ENCODE data around the gene SHROOM3. TPM values are rescaled to one million over a fixed set of nuclear protein-coding genes. Genes with fewer than 3 reads are reported as not detected.
"Not testable (repeated sequence)": the region's sequence is repeated elsewhere in the genome, so short reads cannot be mapped to it uniquely, and the experiment has no call there.

SHROOM3 gene
- total RNA-seq, 2 donors from 2014 or later: 18.1 to 21.8 TPM

GRCh38 chr4:76420762-76421581, 14.1 kb upstream of the SHROOM3 start, which contains the start of gene CCDC158:
CCDC158 (minus strand) TSS chr4:76421141; CDS start chr4:76403207, 17,934 bp downstream.
- no peaks in the 10 kb centered on the region for H3K9me3 ChIP-seq (ENCODE audit: control insufficient read depth, low read length)
- H3K27ac Mint-ChIP-seq: no peak within 1 kb of the TSS
- no peaks in the 10 kb centered on the region for H3K27me3 ChIP-seq (ENCODE audit: control insufficient read depth, insufficient read depth, low read length, poor library complexity, severe bottlenecking)
- H3K4me3 Mint-ChIP-seq: no peak within 1 kb of the TSS
- H3K9me3 Mint-ChIP-seq: peaks cover 23% of the 10 kb centered on the region
- H3K27ac ChIP-seq (ENCODE audit: low read depth, low read length): no peak within 1 kb of the TSS
- no peaks in the 10 kb centered on the region for H3K36me3 Mint-ChIP-seq (ENCODE audit: low read depth)
- DNase-seq: no peak
- H3K9ac ChIP-seq (ENCODE audit: extremely low read depth, low read length, poor library complexity, severe bottlenecking): no peak within 1 kb of the TSS
- H3K27me3 Mint-ChIP-seq (ENCODE audit: insufficient read depth): no peaks in the 10 kb centered on the region
- WGBS, 2 experiments (ENCODE audit: insufficient coverage in 1 of 2, insufficient read length in 1 of 2): 92 to 96% methylated on average over 13 to 79 of the region's 79 CpGs
- H3K4me1 Mint-ChIP-seq: peaks cover 3% of the 10 kb centered on the region
- TF ChIP-seq, protein P1, sequence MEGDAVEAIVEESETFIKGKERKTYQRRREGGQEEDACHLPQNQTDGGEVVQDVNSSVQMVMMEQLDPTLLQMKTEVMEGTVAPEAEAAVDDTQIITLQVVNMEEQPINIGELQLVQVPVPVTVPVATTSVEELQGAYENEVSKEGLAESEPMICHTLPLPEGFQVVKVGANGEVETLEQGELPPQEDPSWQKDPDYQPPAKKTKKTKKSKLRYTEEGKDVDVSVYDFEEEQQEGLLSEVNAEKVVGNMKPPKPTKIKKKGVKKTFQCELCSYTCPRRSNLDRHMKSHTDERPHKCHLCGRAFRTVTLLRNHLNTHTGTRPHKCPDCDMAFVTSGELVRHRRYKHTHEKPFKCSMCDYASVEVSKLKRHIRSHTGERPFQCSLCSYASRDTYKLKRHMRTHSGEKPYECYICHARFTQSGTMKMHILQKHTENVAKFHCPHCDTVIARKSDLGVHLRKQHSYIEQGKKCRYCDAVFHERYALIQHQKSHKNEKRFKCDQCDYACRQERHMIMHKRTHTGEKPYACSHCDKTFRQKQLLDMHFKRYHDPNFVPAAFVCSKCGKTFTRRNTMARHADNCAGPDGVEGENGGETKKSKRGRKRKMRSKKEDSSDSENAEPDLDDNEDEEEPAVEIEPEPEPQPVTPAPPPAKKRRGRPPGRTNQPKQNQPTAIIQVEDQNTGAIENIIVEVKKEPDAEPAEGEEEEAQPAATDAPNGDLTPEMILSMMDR (conservative IDR thresholded peaks at IDR 0.05): no peak
- H3K4me1 ChIP-seq (ENCODE audit: control insufficient read depth, insufficient read depth, low read length): no peaks in the 10 kb centered on the region
- H3K36me3 ChIP-seq (ENCODE audit: control insufficient read depth, insufficient read depth, low read length): no peaks in the 10 kb centered on the region
- H3K4me3 ChIP-seq (ENCODE audit: low read length): no peak within 1 kb of the TSS

DNA sequence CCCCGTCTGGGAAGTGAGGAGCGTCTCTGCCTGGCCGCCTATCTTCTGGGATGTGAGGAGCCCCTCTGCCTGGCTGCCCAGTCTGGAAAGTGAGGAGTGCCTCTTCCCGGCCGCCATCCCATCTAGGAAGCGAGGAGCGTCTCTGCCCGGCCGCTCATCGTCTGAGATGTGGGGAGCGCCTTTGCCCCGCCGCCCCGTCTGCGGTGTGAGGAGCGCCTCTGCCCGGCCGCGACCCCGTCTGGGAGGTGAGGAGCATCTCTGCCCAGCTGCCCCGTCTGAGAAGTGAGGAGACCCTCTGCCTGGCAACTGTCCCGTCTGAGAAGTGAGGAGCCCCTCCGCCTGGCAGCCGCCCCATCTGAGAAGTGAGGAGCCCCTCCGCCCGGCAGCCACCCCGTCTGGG, 11.9 kb upstream of the SHROOM3 start:
- H3K9me3 Mint-ChIP-seq: peaks cover 23% of the 10 kb centered on the region
- H3K9ac ChIP-seq (ENCODE audit: extremely low read depth, low read length, poor library complexity, severe bottlenecking); H3K36me3 ChIP-seq (ENCODE audit: control insufficient read depth, insufficient read depth, low read length); H3K9me3 ChIP-seq (ENCODE audit: control insufficient read depth, low read length); H3K4me3 ChIP-seq (ENCODE audit: low read length); H3K4me1 ChIP-seq (ENCODE audit: control insufficient read depth, insufficient read depth, low read length); H3K36me3 Mint-ChIP-seq (ENCODE audit: low read depth); DNase-seq; H3K4me3 Mint-ChIP-seq; H3K27me3 Mint-ChIP-seq (ENCODE audit: insufficient read depth); H3K27ac Mint-ChIP-seq; H3K27ac ChIP-seq (ENCODE audit: low read depth, low read length); H3K4me1 Mint-ChIP-seq; H3K27me3 ChIP-seq (ENCODE audit: control insufficient read depth, insufficient read depth, low read length, poor library complexity, severe bottlenecking): not testable (repeated sequence)
- 94 to 100% methylated on average over 8 to 26 of the region's 27 CpGs for WGBS, 2 experiments (ENCODE audit: insufficient coverage in 1 of 2, insufficient read length in 1 of 2)

GRCh38 chr4:76426272-76426671, 8.8 kb upstream of the SHROOM3 start:
- no peak overlapping the region for H3K4me3 Mint-ChIP-seq
- no peak overlapping the region for H3K27ac Mint-ChIP-seq
- Histone ChIP-seq H3K9me3 (ENCODE audit: control insufficient read depth, low read length) (no peaks in the 10 kb centered on the region), H3K36me3 (ENCODE audit: control insufficient read depth, insufficient read depth, low read length) (no peaks in the 10 kb centered on the region), H3K27ac (ENCODE audit: low read depth, low read length) (no peak overlapping the region), H3K27me3 (ENCODE audit: control insufficient read depth, insufficient read depth, low read length, poor library complexity, severe bottlenecking) (no peaks in the 10 kb centered on the region), H3K9ac (ENCODE audit: extremely low read depth, low read length, poor library complexity, severe bottlenecking) (no peak overlapping the region), H3K4me1 (ENCODE audit: control insufficient read depth, insufficient read depth, low read length) (no peaks in the 10 kb centered on the region), H3K4me3 (ENCODE audit: low read length) (no peak overlapping the region)
- H3K9me3 Mint-ChIP-seq: peaks cover 15% of the 10 kb centered on the region
- H3K36me3 Mint-ChIP-seq (ENCODE audit: low read depth): no peaks in the 10 kb centered on the region
- TF ChIP-seq, protein P1 (conservative IDR thresholded peaks at IDR 0.05): peak; percentile 58
- 75 to 81% methylated on average over 2 of the region's 2 CpGs for WGBS, 2 experiments (ENCODE audit: insufficient coverage in 1 of 2, insufficient read length in 1 of 2)
- peaks cover 3% of the 10 kb centered on the region for H3K4me1 Mint-ChIP-seq
- H3K27me3 Mint-ChIP-seq (ENCODE audit: insufficient read depth): no peaks in the 10 kb centered on the region
- DNase-seq: no peak

All from endodermal cell (in vitro differentiated cells).